PC-3 (cell line): ENCODE data around the gene SSBP2. TPM values are rescaled to one million over a fixed set of nuclear protein-coding genes. Genes with fewer than 3 reads are reported as not detected.
"Not testable (repeated sequence)": the region's sequence is repeated elsewhere in the genome, so short reads cannot be mapped to it uniquely, and the experiment has no call there.

Experiments used
- ATAC-seq: fragments of 200-7000 bp; cut with Tn5 transposase; 2 replicates; pipeline ENCODE4 v1.9.1; 2020; ENCODE audit warnings: mild to moderate bottlenecking, moderate library complexity
- BruUV-seq: library from RNA; stranded (reverse); fragments of 400-500 nt; replicated peaks from 2 replicates; lab custom pipeline; 2021; lab: Mats Ljungman, UMichigan
- CTCF ChIA-PET: fragments of 300-600 bp; sonication (Branson Sonifier 250); formaldehyde crosslinking; loops from one replicate; lab custom pipeline; 2022; ENCODE audit warnings: antibody characterized with exemption; lab: Charles Lee
- POLR2A ChIA-PET: fragments of 300-600 bp; sonication (Branson Sonifier 250); formaldehyde crosslinking; loops from one replicate; lab custom pipeline; 2022; ENCODE audit warnings: antibody characterized with exemption; ENCODE audit not compliant: unreplicated experiment; lab: Charles Lee
- DNase-seq: peaks from one replicate; pipeline ENCODE4 v3.0.0-alpha.2; 2015
- H2AFZ ChIP-seq: fragments of 300-600 bp; sonication (generic); 2 replicates; pipeline ENCODE4 v1.6.0; 2016; ENCODE audit warnings: antibody characterized with exemption, low read length
- H3F3A ChIP-seq: fragments of 300-600 bp; sonication (generic); one replicate; pipeline ENCODE4 v1.6.0; 2017; ENCODE audit warnings: antibody characterized with exemption, low read length, control low read depth, mild to moderate bottlenecking; ENCODE audit not compliant: unreplicated experiment
- H3K27ac ChIP-seq: fragments of 300-600 bp; sonication (generic); 2 replicates; pipeline ENCODE4 v1.5.1; 2016; ENCODE audit warnings: mild to moderate bottlenecking, low read length
- H3K27me3 ChIP-seq: fragments of 300-600 bp; sonication (generic); 2 replicates; pipeline ENCODE4 v1.6.1; 2016; ENCODE audit warnings: low read length, mixed read lengths
- H3K36me3 ChIP-seq: fragments of 300-600 bp; sonication (generic); 2 replicates; pipeline ENCODE4 v1.6.1; 2016; ENCODE audit warnings: low read depth, mixed run types, low read length, mixed read lengths
- H3K4me1 ChIP-seq: fragments of 300-600 bp; sonication (generic); 2 replicates; pipeline ENCODE4 v1.5.1; 2016; ENCODE audit warnings: low read length; ENCODE audit not compliant: insufficient read depth
- H3K4me2 ChIP-seq: fragments of 300-600 bp; sonication (generic); 2 replicates; pipeline ENCODE4 v1.6.0; 2016; ENCODE audit warnings: low read length
- H3K4me3 ChIP-seq: fragments of 300-600 bp; sonication (generic); 2 replicates; pipeline ENCODE4 v1.5.1; 2016; ENCODE audit warnings: mild to moderate bottlenecking, low read length, mixed read lengths
- H3K79me2 ChIP-seq: fragments of 300-600 bp; sonication (generic); 2 replicates; pipeline ENCODE4 v1.6.1; 2017; ENCODE audit warnings: low read length, mixed read lengths
- H3K9ac ChIP-seq: fragments of 300-600 bp; sonication (generic); 2 replicates; pipeline ENCODE4 v1.6.0; 2016; ENCODE audit warnings: mild to moderate bottlenecking, low read length
- H3K9me2 ChIP-seq: fragments of 300-600 bp; sonication (generic); replicated peaks from 2 replicates; pipeline ENCODE4 v1.6.1; 2016; ENCODE audit warnings: mixed run types, low read length, mixed read lengths
- H3K9me3 ChIP-seq: fragments of 300-600 bp; sonication (generic); 2 replicates; pipeline ENCODE4 v1.6.1; 2016; ENCODE audit warnings: low read length, mixed read lengths
- H4K20me1 ChIP-seq: fragments of 300-600 bp; sonication (generic); 2 replicates; pipeline ENCODE4 v1.6.1; 2016; ENCODE audit warnings: low read length, mixed read lengths
- CTCF ChIP-seq: fragments of 300-600 bp; sonication (generic); conservative IDR thresholded peaks from 2 replicates; pipeline ENCODE4 v1.5.1; 2017; ENCODE audit warnings: antibody characterized with exemption, low read depth, mild to moderate bottlenecking, low read length
- EZH2 ChIP-seq: fragments of 300-600 bp; sonication (generic); IDR thresholded peaks from one replicate; pipeline ENCODE4 v1.6.1; 2017; ENCODE audit warnings: antibody characterized with exemption, mild to moderate bottlenecking, low read length; ENCODE audit not compliant: unreplicated experiment
- EZH2phosphoT487 ChIP-seq: fragments of 300-600 bp; sonication (generic); IDR thresholded peaks from 2 replicates; pipeline ENCODE4 v1.6.1; 2018; ENCODE audit warnings: mild to moderate bottlenecking, antibody characterized with exemption, low read length, borderline replicate concordance
- intact Hi-C: fragments of 100-400 bp; cut with micrococcal nuclease; formaldehyde crosslinking; loops from 2 replicates; pipeline ENCODE4 v1.9.0; 2023
- total RNA-seq: library from RNA; depleted of rRNA; stranded (reverse); fragments of >200 nt; gene quantifications from 2 replicates; pipeline ENCODE4 v1.2.3, GENCODE V29; 2014

SSBP2 gene
- total RNA-seq, 1 experiment from 2014 or later, result 5.8 TPM

GRCh38 chr5:81630684-81631083 is 120.2 kb downstream of the SSBP2 start:
- no peak overlapping the region for H3K4me2 ChIP-seq
- H3K79me2 ChIP-seq, result no peaks in the 10 kb centered on the region
- intact Hi-C loops, result no loop called here
- ATAC-seq (no peak), DNase-seq (no peak)
- no peak overlapping the region for H3K27ac ChIP-seq
- H3F3A ChIP-seq, result no peaks in the 10 kb centered on the region
- no peaks in the 10 kb centered on the region for H3K9me2 ChIP-seq
- H3K4me1 ChIP-seq, result peaks cover 17% of the 10 kb centered on the region
- no peaks in the 10 kb centered on the region for H3K36me3 ChIP-seq
- H4K20me1 ChIP-seq, result no peaks in the 10 kb centered on the region
- CTCF ChIA-PET, result no interaction called here
- no peaks in the 10 kb centered on the region for H3K9me3 ChIP-seq
- no TSS peak for BruUV-seq
- TF ChIP-seq EZH2phosphoT487 (no peak), EZH2 (no peak), CTCF (no peak)
- H3K4me3 ChIP-seq, result no peak overlapping the region
- POLR2A ChIA-PET, result no interaction called here
- no peak overlapping the region for H2AFZ ChIP-seq
- no peaks in the 10 kb centered on the region for H3K27me3 ChIP-seq
- no peak overlapping the region for H3K9ac ChIP-seq

GRCh38 chr5:81629986-81630385 is 120.9 kb downstream of the SSBP2 start:
- H3K9me2 ChIP-seq, result no peaks in the 10 kb centered on the region
- no peaks in the 10 kb centered on the region for H3K36me3 ChIP-seq
- no peak overlapping the region for H3K4me3 ChIP-seq
- intact Hi-C loops, result no loop called here
- H3K4me1 ChIP-seq, result peaks cover 24% of the 10 kb centered on the region
- H3K27ac ChIP-seq, result no peak overlapping the region
- no peaks in the 10 kb centered on the region for H4K20me1 ChIP-seq
- H2AFZ ChIP-seq, result no peak overlapping the region
- DNase-seq (no peak), ATAC-seq (no peak)
- CTCF ChIA-PET, result no interaction called here
- no peaks in the 10 kb centered on the region for H3K27me3 ChIP-seq
- TF ChIP-seq EZH2, result no peak
- no peak for TF ChIP-seq EZH2phosphoT487
- no peak for TF ChIP-seq CTCF
- no peak overlapping the region for H3K9ac ChIP-seq
- no TSS peak for BruUV-seq
- POLR2A ChIA-PET, result no interaction called here
- no peaks in the 10 kb centered on the region for H3K9me3 ChIP-seq
- no peaks in the 10 kb centered on the region for H3F3A ChIP-seq
- no peaks in the 10 kb centered on the region for H3K79me2 ChIP-seq
- no peak overlapping the region for H3K4me2 ChIP-seq

DNA sequence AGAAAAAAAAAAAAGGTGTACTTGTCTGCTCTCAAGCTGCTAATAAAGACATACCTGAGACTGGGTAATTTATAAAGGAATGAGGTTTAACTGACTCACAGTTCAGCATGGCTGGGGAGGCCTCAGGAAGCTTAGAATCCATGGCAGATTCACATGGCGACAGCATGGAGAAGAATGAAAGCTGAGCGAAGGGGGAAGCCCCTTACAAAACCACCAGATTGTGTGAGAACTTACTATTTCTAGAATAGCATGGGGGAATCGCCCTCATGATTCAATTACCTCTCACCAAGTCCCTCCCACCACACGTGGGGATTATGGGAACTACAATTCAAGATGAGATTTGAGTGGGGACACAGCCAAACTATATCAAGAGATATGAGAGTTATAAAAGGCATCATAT is 122.8 kb downstream of the SSBP2 start:
- BruUV-seq, H3K9me2 ChIP-seq, H3K27ac ChIP-seq, ATAC-seq, H3K79me2 ChIP-seq, H3K27me3 ChIP-seq, H3K4me3 ChIP-seq, H2AFZ ChIP-seq, H3K9me3 ChIP-seq, POLR2A ChIA-PET, intact Hi-C loops, H4K20me1 ChIP-seq, H3K4me2 ChIP-seq, H3K36me3 ChIP-seq, H3K9ac ChIP-seq, DNase-seq, H3F3A ChIP-seq: not testable (repeated sequence)
- CTCF ChIA-PET, result interaction anchor here (0.6 to 0.7 kb wide), 2 partner anchors 325 to 536 kb away, joined by 3 read pairs; no protein-coding TSS in a partner anchor
- peaks cover 25% of the 10 kb centered on the region for H3K4me1 ChIP-seq
